Upper lobe of right lung (tissue), 1 donor: Measurements from ENCODE around the gene METTL14. TPM values are rescaled to one million over a fixed set of nuclear protein-coding genes. Genes with fewer than 3 reads are reported as not detected.

Source experiments
- ATAC-seq: fragments of 200-7000 bp; cut with Tn5 transposase; one replicate; pipeline ENCODE4 v1.9.1; 2020; ENCODE audit warnings: mild to moderate bottlenecking, moderate library complexity
- DNase-seq: peaks from one replicate; pipeline ENCODE4 v3.0.0-alpha.2; 2020
- H3K27ac ChIP-seq: fragments of 200-600 bp; one replicate; pipeline ENCODE4 v1.8.0; 2022
- H3K27me3 ChIP-seq: fragments of 200-600 bp; one replicate; pipeline ENCODE4 v1.8.0; 2022; ENCODE audit warnings: mild to moderate bottlenecking
- H3K36me3 ChIP-seq: fragments of 200-600 bp; one replicate; pipeline ENCODE4 v1.8.0; 2022
- H3K4me1 ChIP-seq: fragments of 200-600 bp; one replicate; pipeline ENCODE4 v1.8.0; 2022
- H3K4me3 ChIP-seq: fragments of 200-600 bp; one replicate; pipeline ENCODE4 v1.8.0; 2022; ENCODE audit warnings: mild to moderate bottlenecking
- H3K9me3 ChIP-seq: fragments of 200-600 bp; one replicate; pipeline ENCODE4 v1.8.0; 2022
- intact Hi-C: fragments of 100-400 bp; cut with DNase I; formaldehyde crosslinking; loops from one replicate; pipeline ENCODE4 v1.11.0; 2022
- total RNA-seq: library from RNA; stranded (reverse); fragmentation: NEBNext Ultra II Directional; extraction: Animal tissue kit (Norgen Biotek cat#: 25700); gene quantifications from one replicate; pipeline ENCODE4 v1.2.1, GENCODE V29; 2021
- TF ChIP-seq, protein P1 (sequence below): fragments of 200-600 bp; IDR thresholded peaks from one replicate; pipeline ENCODE4 v1.8.0; 2022; ENCODE audit warnings: antibody characterized with exemption
- donor health status: DM: no; HTN: yes; CAD: no; lungs with severe emphysema.

The METTL14 gene
- total RNA-seq, 1 donor from 2014 or later: 47.0 TPM

DNA sequence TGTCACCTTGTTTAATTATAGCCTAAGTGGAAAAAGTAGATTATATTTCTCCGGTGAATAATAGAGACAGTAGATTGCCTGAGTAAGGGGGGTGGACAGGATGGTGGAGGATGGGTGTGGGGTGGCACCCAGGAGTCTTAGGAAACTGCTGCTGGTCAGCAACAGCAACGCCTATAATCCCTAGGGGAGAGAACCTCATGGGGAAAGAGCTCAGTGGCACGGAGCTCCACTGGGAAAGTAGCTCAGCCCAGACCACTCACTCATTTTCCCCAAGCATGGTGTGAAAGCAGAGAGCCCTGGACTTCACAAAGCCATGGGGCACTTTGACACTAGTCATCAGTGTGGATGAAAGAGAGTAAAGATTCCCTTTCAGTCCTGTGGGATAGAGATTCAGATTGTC is 31.1 kb downstream of the METTL14 start:
- H3K9me3 ChIP-seq: no peaks in the 10 kb centered on the region
- no peak overlapping the region for H3K27ac ChIP-seq
- TF ChIP-seq, protein P1, sequence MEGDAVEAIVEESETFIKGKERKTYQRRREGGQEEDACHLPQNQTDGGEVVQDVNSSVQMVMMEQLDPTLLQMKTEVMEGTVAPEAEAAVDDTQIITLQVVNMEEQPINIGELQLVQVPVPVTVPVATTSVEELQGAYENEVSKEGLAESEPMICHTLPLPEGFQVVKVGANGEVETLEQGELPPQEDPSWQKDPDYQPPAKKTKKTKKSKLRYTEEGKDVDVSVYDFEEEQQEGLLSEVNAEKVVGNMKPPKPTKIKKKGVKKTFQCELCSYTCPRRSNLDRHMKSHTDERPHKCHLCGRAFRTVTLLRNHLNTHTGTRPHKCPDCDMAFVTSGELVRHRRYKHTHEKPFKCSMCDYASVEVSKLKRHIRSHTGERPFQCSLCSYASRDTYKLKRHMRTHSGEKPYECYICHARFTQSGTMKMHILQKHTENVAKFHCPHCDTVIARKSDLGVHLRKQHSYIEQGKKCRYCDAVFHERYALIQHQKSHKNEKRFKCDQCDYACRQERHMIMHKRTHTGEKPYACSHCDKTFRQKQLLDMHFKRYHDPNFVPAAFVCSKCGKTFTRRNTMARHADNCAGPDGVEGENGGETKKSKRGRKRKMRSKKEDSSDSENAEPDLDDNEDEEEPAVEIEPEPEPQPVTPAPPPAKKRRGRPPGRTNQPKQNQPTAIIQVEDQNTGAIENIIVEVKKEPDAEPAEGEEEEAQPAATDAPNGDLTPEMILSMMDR: no peak
- H3K36me3 ChIP-seq: peaks cover 8% of the 10 kb centered on the region
- DNase-seq: no peak
- intact Hi-C loops: no loop called here
- no peaks in the 10 kb centered on the region for H3K27me3 ChIP-seq
- no peak for ATAC-seq
- H3K4me3 ChIP-seq: no peak overlapping the region
- H3K4me1 ChIP-seq: no peaks in the 10 kb centered on the region

- H3K4me3 ChIP-seq: no peak overlapping the region
- H3K4me1 ChIP-seq: no peaks in the 10 kb centered on the region
- no peaks in the 10 kb centered on the region for H3K9me3 ChIP-seq
- H3K27ac ChIP-seq: no peak overlapping the region
- intact Hi-C loops: no loop called here
- DNase-seq (no peak), ATAC-seq (no peak)
- no peaks in the 10 kb centered on the region for H3K27me3 ChIP-seq
- TF ChIP-seq, protein P1: no peak
- peaks cover 16% of the 10 kb centered on the region for H3K36me3 ChIP-seq
Measured at GRCh38 chr4:118718511-118719170, 33.4 kb downstream of the METTL14 start.

GRCh38 chr4:118721752-118722151 is 36.6 kb downstream of the METTL14 start:
- Histone ChIP-seq H3K27me3 (no peaks in the 10 kb centered on the region), H3K36me3 (peaks cover 47% of the 10 kb centered on the region), H3K4me3 (no peak overlapping the region), H3K9me3 (no peaks in the 10 kb centered on the region), H3K4me1 (no peaks in the 10 kb centered on the region), H3K27ac (no peak overlapping the region)
- ATAC-seq (no peak), DNase-seq (no peak)
- TF ChIP-seq, protein P1: no peak
- intact Hi-C loops: no loop called here

DNA sequence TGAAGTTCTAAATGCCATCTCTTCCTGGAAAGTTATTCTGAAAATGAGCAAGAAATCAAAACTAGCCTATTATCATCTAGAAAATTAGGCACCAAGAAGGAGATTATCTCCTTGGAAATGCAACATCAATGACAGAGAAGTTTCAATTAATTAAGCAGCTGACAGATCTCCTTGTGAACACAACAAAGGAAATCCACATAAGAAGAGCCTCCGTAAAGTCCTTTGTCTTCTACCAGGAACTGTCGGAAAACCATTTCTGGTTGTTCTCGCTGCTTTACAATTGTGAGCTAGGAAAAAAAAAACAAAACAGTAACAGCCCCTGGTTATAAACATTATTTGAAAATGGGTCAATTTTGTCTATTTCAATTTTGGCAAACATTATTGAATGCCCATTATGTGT is 38.2 kb downstream of the METTL14 start:
- H3K27ac ChIP-seq: no peak overlapping the region
- H3K9me3 ChIP-seq: no peaks in the 10 kb centered on the region
- H3K4me3 ChIP-seq: no peak overlapping the region
- no peak for DNase-seq
- H3K36me3 ChIP-seq: peaks cover 63% of the 10 kb centered on the region
- intact Hi-C loops: no loop called here
- no peaks in the 10 kb centered on the region for H3K4me1 ChIP-seq
- TF ChIP-seq, protein P1: no peak
- H3K27me3 ChIP-seq: no peaks in the 10 kb centered on the region
- no peak for ATAC-seq

DNA sequence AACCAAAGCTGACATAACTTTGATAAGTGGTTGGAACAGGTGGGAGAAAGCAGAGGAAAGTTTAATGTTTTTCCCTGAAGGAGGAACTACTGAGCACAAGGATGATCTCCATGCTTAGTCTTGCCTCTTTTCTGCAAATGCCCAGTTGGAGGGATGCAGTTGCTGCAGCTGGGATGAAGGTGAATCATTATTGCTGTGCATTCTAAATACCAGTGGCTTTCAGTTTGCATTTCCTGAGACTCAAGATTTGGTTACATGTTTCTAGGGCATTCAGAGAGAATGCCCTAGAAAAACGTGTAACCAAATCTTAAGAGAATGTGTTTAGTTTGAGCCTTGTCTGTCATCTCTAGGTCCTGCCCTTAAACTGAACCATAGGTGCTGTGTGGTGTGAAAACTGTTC is 42.2 kb downstream of the METTL14 start:
- peaks cover 100% of the 10 kb centered on the region for H3K36me3 ChIP-seq
- ATAC-seq (no peak), DNase-seq (no peak)
- H3K4me1 ChIP-seq: no peaks in the 10 kb centered on the region
- no peak overlapping the region for H3K4me3 ChIP-seq
- no peaks in the 10 kb centered on the region for H3K9me3 ChIP-seq
- H3K27me3 ChIP-seq: no peaks in the 10 kb centered on the region
- intact Hi-C loops: no loop called here
- H3K27ac ChIP-seq: no peak overlapping the region
- TF ChIP-seq, protein P1: no peak
